HG03135 (cell line): ENCODE results near the gene LRRN2.
"Not testable (repeated sequence)": the region's sequence is repeated elsewhere in the genome, so short reads cannot be mapped to it uniquely, and the experiment has no call there.

Experiments used
- ATAC-seq: cut with Tn5 transposase; IDR thresholded peaks from one replicate; pipeline ENCODE4 v1.9.1; 2021; ENCODE audit warnings: mild to moderate bottlenecking, moderate library complexity; ENCODE audit not compliant: unreplicated experiment

Gene LRRN2

DNA sequence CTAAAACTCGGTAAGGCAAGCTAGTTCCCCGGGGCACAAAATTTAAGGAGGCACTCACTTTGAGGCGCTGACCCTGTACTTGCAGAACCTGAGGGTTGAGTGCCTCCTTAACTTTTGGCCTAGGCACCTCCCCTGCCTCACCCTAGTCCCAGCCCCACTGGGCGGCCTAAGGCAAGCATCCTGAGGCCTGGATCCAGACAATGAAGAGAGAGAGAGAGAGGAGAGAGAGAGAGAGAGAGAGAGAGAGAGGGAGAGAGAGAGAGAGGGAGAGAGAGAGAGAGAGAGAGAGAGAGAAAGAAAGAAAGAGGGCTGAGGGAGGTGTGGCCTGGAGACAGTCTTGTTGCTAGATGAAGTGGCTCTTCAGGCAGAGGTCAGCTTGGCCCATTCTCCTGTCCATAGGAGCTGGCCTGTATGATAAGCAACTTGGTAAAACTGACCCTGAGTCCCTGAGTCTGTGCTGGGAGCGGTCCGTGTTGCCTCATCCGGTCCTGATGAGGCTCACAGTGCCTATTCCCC lies 7.4 kb upstream of the LRRN2 start:
- ATAC-seq, result no peak

DNA sequence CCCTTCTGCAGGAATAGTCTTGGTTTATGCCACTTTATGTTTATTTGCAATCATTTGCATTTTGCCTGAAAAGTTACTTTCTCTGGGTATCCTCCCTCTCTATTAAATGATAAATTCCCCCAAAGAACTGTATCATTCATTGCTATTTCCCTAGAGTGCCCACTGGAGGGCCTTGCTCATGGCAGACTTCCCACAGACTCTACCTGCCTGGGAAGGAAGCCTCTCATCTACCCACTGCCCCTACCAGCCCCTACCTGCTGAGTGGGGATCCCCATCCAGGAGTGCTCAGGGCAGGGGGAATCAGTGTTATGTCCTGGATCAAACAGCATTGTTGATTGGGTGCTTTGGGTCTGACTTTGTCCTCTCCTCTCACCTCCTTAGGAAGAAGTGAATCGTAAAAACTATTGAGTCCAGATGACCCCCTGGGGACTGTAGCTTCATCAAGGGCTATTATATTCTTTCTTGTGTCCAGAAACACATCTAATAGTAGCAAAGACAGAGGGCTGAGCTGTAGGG lies 6.8 kb upstream of the LRRN2 start:
- ATAC-seq, result no peak

DNA sequence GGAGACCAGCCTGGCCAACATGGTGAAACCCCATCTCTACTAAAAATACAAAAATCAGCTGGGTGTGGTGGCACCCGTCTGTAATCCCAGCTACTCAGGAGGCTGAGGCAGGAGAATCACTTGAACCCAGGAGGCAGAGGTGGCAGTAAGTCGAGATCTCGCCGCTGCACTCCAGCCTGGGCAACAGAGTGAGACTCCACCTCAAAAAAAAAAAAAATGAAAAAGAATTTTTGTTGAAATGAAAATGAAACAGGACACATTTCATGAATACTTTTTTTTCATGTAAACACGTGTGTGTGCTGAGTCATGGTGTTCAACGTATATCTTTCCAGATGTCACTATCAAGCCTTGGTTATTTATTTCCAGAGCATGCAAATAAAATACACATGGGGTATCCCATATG lies 5.8 kb upstream of the LRRN2 start:
- not testable (repeated sequence) for ATAC-seq

DNA sequence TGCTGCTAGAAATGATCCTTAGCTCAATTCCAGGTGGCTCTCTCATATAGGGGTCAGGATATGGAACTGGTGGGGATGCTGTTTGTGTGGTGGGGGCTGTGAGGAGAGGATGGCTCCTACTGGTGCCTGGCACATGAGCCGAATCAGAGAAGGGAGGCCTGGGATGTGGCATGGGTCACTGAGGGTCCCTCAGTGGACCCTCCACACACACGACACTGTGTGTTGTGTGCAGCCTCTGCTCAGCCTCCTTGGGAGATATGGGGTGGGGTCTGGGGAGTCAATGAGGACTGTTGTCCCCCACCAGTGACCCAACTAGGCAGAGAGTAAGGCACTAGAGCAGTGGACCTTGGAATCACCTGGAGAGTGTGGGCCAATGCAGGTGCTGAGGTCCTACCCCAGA lies 3.2 kb upstream of the LRRN2 start:
- no peak for ATAC-seq

DNA sequence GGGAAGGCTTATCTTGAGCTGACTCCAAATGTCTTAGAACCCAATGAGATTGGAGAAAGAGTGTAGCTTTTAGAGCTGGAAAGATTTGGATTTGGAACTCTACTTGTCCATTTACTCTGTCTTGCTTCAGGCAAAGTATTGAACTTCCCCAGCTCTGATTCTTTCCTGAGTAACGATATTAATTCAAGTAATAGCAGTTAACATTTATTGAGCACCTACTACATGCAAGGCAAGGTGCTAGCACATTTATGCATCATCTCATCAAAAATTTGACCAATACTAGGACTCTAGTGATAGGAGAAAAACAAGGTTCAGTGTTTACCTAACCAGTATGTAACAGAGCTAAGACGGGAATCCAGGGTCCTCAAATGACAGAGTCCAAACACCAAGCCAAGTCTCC lies 2.5 kb upstream of the LRRN2 start:
- ATAC-seq, result no peak

DNA sequence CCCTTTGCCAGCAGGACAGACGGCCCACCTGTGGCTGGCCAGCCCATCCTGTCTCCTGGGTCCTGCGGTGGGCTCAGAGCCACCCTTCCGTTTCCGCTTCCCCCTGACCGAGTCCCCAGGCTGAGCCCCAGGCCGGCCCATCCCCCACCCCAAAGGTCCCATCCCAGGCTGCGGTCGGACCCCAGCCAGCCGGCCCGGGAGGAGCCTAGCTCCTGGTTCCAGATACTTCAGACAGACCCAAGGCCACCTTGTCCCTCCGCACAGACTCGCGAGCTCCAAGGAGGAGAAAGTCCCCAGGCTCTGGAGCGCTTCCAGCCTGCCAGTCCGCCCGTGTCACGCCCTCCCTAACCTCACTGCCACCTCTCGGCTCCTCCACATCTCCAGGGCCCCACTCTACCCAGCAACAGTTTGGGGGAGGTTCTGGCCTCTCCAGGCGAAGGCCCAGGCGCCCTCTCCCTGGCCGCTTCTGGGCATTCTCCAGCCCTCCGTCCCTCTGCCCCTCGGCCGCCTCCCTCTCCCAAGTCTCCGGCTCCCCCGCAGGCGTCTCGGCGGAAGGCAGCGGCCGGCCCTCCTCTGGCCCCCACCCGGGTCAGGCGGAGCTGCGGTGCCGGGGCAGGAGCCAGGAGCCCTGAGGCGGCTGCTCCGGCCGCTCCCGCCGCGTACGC lies 835 bp downstream of the LRRN2 start:
- no peak for ATAC-seq

DNA sequence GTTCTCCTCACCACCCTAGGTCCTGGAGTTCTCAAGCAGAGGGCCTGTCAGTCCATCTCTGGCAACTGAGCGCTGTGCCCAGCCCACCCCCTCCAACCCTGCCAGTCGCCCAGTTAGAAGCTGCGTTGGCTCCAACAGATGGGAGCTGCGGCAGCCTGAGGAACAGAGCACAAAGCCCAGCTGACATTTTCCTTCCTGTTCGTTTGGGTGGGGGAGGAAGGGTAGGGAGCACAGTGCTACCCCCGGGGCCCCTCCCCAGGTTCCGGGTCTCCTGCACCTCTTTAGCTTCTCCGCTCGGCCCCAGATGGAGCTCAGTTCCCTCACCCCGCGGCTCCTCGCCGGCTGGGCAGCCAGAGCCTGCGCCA lies 1.4 kb downstream of the LRRN2 start:
- no peak for ATAC-seq

DNA sequence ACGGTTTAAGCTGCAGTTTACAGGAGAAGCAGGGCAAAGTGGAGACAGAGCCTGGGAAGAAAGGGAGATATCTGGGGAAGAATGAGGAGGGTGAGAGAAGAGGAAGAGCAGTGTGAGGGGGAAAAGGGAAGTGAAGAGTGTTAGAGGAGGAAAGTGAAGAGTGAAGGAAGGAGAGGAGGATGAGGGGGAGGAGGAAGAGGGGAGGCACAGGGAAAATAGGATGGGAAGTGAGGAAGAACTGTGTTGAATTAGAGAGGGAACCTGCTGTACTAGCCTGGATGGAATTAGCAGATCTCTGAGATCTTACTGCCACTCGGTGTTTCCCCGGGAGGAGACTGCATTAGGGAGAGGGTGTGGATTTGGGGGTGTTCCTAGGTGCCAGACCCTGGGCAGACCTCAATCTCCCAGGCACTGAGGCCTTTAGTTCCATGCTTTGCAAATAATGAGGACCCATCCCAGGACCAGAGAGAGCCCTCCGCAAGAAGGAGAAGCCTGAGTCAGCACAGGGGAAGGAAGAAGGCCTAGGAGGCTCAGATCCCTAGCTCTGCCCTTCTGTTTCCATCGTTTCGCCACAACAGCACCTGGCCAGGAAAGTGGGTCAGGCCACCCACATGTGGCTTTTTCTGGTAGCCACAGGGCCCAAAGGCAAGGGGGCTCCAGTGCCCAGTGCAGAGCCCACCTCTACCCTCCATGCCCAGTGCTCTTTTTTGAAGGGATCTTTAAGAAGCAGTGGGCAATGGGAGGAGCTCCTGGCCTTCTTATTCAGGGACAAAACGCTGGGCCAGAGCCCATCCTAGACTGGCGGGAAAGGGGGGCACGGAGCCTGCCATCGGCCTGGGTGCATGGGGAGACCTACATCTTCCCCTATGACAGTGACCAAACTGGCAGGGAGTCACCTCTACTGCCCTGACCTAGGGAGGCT lies 2.0 kb downstream of the LRRN2 start:
- ATAC-seq, result no peak

DNA sequence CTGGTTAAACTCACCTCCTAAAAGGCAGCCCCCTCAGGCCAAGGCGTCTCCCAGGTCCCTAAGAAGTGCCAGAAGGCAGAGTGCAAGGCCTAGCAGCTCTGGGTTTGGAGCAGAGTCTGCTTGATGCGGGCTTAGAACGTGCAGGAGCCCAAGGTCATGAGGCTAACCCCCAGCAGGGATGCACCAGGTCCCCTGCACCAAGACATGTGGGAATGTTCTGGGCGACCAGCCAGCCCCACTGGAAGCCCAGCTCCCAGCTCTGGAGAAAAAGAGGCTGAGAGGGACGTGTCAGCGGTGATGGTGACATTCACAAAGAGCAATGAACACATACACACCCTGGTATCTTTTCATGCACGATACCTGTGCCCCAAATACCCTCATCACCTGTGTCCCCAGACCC lies 5.1 kb downstream of the LRRN2 start:
- ATAC-seq, result no peak

DNA sequence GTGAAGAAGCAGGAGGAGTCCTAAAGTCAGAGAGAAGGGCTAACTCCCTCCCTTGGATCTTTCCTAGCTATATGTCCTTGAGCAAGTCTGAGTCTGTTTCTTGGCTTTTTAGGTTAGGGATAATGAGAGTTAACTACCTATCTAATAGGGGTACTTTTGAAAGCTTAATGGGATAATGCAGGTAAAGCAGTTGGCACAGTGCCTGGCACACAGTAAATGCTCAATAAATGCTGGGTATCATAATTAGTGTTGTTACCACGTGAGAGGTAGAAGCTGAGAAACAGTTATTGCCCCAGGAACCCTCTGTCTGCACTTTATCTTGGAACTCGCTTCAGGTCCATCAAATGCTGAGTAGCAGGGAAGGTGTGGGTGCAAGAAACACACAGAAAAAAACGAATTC lies 5.5 kb downstream of the LRRN2 start:
- ATAC-seq, result no peak

DNA sequence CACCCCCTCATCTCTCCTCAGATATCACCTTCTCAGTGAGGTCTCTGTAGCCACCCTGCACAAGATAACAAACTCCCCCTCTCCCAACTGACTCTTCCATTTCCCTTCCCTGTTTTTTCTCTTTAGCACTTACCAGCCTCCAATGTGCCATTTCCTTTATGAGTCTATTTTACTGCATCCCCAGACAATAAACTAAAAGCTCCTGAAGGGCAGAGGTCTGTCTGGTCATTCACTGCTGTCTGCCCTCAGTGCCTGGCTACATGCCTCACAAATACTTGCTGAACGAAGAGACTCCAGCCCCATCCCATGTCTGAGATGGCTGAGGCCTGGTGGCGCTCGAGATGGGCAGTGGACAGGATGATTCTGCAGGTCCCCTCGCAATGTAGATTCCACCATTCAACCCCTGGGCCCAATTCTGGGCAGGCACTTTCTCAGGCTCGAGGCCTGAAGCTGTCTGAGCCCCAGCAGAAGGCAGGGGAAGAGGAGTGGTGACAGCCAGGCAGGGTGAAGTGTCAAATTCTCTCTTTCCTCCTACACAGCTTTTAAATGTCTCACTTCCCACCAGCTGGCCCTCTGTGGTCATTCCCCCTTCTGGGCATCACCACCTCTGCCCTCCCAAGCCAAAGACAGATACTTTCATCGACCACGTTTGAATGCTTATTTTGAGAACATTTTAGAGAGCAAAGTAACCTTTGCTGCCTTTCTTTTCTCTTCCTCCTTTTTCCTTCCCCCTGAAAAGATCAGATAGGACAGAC lies 6.6 kb downstream of the LRRN2 start:
- no peak for ATAC-seq

DNA sequence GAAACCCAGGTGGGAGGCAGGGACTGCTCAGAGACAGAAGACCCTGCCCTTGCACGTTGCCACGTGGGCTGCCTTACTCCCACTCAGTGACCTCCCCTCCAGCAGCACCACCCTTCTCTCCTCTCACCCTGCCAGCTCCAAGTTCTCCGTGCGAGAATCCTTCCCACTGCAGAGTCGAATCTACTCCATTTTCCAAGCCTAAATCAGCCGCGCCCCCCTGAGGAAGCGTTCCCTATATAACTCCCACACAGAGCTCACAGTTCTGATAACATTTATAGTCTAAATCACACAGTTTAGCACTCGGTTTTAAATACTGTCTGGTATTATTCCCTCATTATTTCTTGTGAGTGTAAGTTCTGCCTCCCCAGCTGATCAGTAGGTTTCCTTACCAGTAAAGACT lies 7.7 kb downstream of the LRRN2 start:
- no peak for ATAC-seq

DNA sequence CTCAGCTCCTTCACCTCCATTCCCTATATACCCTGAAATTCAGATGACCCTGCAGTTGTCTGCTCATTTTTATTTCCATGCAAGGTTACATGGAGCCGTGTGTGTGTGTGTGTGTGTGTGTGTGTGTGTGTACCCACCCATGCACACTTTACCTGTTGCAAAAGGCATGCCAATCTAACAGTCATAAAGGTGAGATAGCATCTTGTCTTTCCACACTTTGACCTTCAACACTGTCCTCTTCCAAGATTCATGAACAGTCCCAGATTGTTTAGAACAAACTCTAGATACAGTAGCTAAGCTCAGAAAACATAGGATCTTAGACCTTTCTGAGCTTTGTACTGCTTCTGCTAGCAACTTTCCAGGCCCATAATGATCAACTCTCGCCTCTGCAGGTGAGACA lies 9.5 kb downstream of the LRRN2 start:
- no peak for ATAC-seq

DNA sequence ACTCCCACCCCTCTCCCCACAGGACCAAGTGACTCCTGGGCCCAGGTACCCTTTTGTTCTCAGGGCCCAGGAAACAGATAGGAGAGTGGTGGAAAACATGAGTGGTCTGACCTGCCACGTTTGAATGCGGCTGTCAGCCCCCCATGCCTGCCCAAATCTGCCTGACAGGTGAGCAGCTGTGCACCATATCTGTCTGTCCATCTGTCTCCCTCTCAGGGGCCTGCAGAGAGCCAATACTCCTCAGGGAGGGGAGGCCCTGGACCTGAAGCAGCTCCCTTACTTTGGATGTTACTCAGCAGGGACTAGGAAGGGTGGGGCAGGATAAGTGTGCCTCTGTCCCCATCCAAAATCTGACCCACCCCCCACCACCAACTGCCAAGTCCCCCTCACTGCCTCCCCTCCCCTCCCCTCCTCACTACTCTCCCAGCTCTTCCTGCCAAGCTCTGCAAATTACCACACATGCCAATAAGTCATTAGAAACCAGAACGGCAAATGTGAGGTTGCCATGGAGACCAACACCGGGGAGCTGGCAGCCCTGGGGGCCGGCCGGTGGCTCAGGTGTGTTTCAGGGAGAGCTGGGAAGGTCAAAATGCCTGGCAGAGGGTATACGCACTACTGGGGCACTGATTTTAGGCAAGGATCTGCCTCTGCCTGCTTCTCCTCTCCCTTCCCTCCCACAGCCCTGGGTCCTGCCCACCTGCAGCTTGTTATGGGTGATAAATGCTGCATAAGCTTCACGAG lies 11.5 kb downstream of the LRRN2 start:
- no peak for ATAC-seq

DNA sequence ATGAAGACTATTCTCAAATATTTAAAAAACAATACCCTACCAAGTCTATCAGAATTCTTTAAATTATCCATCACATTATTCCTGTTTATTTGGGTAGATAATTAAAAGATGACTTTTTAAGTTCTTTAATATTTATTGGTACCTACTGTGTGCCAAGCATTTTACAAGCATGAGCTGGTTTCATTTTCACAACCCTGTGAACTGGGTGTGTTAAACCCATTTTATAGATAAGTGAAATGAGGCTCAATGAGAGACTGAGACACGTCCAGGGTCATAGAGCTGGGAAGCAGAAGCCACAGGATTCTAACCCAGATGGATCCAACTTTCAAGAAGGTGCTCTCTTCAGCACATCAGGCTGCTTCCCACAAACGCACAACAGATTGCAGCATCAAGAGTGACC lies 12.3 kb downstream of the LRRN2 start:
- no peak for ATAC-seq

DNA sequence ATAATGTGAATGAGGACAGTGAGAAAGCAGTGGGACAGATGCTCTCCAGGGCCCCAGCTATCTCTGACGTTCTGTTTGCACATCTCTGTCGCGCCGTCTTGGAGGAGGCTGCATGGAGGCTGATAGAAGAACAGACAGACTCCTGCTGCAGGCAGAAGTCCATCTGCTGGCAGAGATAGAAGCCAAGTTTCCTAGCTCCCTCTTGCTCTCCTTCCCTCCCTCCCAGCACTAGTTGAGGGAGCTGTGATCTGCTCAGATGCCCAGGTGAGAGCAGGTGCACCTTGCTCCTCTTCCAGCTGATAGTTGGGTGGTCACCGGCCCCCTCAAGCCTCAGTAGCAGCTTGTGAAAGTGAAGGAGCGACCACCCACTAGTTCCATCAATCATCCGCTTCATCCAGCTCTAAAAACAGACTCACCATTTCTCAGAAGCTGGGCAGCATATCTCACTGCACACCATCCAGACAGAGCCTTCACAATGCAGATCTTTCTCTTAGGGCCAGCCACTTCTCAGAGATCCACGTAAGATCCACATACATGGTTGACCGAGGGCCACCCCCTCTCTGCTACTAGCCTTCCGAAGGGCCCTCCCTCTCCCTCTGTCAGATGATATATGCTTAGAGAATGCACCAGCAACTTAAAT lies 12.9 kb downstream of the LRRN2 start:
- ATAC-seq, result no peak

DNA sequence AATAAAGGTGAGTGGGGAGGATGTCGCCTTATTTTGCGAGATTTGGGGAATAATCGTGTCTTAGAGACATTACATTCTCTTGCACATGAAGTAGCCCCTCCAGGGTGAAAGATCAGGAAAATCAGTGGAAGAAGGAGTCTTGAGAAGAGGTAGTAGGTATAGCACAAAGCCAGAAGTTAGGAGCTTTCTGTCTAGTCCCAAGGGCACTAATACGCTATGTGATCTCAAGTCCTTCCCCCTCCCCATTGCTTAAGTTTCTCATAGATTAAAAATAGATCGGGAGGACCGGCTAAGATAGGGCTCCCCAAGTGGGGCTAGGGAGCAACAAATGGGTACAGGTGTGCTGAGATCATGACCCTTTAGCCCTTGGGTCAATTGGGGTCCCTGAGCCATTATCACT lies 13.5 kb downstream of the LRRN2 start:
- no peak for ATAC-seq

DNA sequence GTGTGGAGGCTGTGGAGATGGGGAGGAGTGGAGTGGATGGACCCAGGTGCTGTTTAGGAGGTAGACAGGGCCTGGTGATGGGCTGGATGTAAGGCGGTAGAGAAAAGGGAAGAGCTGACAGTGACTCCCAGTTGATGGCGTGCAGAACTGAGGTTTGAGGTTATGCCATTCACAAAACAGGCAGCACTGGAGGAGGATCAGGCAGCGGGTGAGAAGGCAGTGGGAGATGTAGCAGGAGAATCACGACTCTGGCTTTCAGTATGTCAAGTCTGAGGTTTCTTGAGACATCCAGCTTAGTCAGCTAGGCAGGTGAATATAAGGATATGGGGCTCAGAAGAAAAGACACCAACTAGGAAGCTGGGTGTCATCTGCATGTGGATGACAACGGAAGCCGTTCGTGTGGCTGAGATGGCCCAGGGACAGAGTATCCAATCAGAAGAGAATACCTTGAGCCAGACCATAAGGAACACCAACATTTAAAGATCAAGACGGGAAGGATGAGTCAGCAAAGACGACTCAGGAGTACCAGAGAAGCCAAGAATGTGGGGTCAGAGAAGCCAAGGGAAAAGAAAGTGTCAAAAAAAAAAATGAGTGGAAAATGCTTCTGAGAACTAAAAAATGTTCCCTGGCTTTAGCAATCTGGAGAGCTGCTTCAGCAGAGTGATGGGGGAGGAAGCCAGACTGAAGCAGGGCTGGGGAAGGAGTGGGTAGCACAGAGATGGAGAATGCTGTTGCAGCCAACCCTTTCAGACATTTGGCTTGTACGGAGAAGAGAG lies 15.2 kb downstream of the LRRN2 start:
- ATAC-seq, result no peak

DNA sequence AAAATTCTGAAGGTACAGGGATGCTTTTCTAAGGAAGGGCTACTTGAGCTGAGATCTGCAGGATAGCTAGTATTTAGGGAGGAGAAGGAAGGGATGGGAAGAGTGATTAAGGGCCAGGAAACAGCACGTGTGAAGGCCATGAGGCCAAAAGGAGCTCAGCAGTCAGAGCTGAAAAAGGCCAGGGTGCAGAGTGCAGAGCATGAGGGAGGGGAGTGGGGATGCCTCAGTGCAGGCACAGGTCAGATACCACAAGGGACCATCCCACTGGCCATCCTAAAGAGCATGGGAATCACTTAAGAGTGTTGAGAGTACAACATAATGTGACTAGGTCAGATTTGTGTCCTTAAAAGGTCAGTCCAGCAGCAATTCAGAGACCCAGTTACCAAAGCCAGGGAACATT lies 16.0 kb downstream of the LRRN2 start:
- ATAC-seq, result no peak

DNA sequence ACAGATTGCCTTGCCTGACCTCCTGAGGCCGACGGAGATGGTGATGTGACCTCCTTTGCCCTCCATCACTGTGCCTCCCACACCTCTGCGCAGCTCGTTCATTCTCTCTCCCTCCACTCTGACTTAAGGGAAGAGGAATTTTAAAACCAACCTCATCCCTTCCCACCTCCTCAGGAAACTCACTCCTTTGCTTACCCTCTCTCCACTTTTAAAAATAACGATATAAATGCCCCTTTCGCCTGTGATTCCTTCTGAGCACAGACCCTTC lies 21.2 kb downstream of the LRRN2 start:
- ATAC-seq, result no peak
